ENCODE data around the gene PKNOX2.

The PKNOX2 gene

GRCh38 chr11:125236072-125236825, 71.7 kb downstream of the PKNOX2 start:
- H3K4me3 ChIP-seq (ENCODE audit: low read depth, low read length) = no peak overlapping the region
- H3K4me1 ChIP-seq (ENCODE audit: control insufficient read depth, insufficient read depth, low read length) = peaks cover 11% of the 10 kb centered on the region
- H3K27me3 ChIP-seq (ENCODE audit: control insufficient read depth, insufficient read depth, low read length) = no peaks in the 10 kb centered on the region
- no peak overlapping the region for H3K9ac ChIP-seq (ENCODE audit: low read depth, low read length)
- H3K27ac ChIP-seq (ENCODE audit: low read depth, low read length) = no peak overlapping the region
- no peaks in the 10 kb centered on the region for H3K36me3 ChIP-seq (ENCODE audit: control insufficient read depth, insufficient read depth, low read length)
- no peaks in the 10 kb centered on the region for H3K9me3 ChIP-seq (ENCODE audit: control insufficient read depth, insufficient read depth, low read length)

- Histone ChIP-seq H3K36me3 (ENCODE audit: control insufficient read depth, insufficient read depth, low read length) (no peaks in the 10 kb centered on the region), H3K4me3 (ENCODE audit: low read depth, low read length) (no peak overlapping the region), H3K27me3 (ENCODE audit: control insufficient read depth, insufficient read depth, low read length) (no peaks in the 10 kb centered on the region), H3K9me3 (ENCODE audit: control insufficient read depth, insufficient read depth, low read length) (no peaks in the 10 kb centered on the region), H3K27ac (ENCODE audit: low read depth, low read length) (peak overlapping the region; percentile 18), H3K9ac (ENCODE audit: low read depth, low read length) (no peak overlapping the region), H3K4me1 (ENCODE audit: control insufficient read depth, insufficient read depth, low read length) (peaks cover 11% of the 10 kb centered on the region)
These were observed 75.3 kb downstream of the PKNOX2 start for GRCh38 chr11:125239585-125240560.

DNA sequence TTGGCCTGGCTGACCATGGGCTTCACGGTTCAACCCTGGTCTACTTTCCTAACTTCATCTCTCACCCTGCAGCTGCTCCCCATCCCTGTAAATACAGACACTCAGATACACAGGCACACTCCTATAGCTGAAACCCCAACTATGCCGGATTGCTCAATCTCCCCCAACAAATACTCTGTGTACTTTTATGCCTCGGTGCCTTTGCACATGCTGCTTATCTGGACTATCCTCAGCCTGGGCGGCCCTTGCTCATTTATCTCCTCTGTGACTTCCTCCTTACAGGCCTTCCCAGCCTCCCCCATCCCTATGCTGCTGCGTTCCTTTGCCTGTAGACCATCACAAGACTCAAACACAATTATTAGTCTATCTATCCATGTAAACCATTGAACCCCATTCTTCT, 76.6 kb downstream of the PKNOX2 start:
- Histone ChIP-seq H3K9ac (ENCODE audit: low read depth, low read length) (no peak overlapping the region), H3K36me3 (ENCODE audit: control insufficient read depth, insufficient read depth, low read length) (no peaks in the 10 kb centered on the region)

GRCh38 chr11:125242141-125242775, 77.7 kb downstream of the PKNOX2 start:
- Histone ChIP-seq H3K9ac (ENCODE audit: low read depth, low read length) (no peak overlapping the region), H3K27ac (ENCODE audit: low read depth, low read length) (no peak overlapping the region), H3K9me3 (ENCODE audit: control insufficient read depth, insufficient read depth, low read length) (no peaks in the 10 kb centered on the region), H3K36me3 (ENCODE audit: control insufficient read depth, insufficient read depth, low read length) (no peaks in the 10 kb centered on the region), H3K27me3 (ENCODE audit: control insufficient read depth, insufficient read depth, low read length) (no peaks in the 10 kb centered on the region), H3K4me3 (ENCODE audit: low read depth, low read length) (no peak overlapping the region), H3K4me1 (ENCODE audit: control insufficient read depth, insufficient read depth, low read length) (peaks cover 11% of the 10 kb centered on the region)

More for the DNA sequence above, 76.6 kb downstream of the PKNOX2 start:
- Histone ChIP-seq H3K4me3 (ENCODE audit: low read depth, low read length) (no peak overlapping the region), H3K4me1 (ENCODE audit: control insufficient read depth, insufficient read depth, low read length) (peaks cover 11% of the 10 kb centered on the region), H3K27ac (ENCODE audit: low read depth, low read length) (no peak overlapping the region), H3K9me3 (ENCODE audit: control insufficient read depth, insufficient read depth, low read length) (no peaks in the 10 kb centered on the region), H3K27me3 (ENCODE audit: control insufficient read depth, insufficient read depth, low read length) (no peaks in the 10 kb centered on the region)

- Histone ChIP-seq H3K27ac (ENCODE audit: low read depth, low read length) (no peak overlapping the region), H3K27me3 (ENCODE audit: control insufficient read depth, insufficient read depth, low read length) (no peaks in the 10 kb centered on the region), H3K4me3 (ENCODE audit: low read depth, low read length) (no peak overlapping the region), H3K9me3 (ENCODE audit: control insufficient read depth, insufficient read depth, low read length) (no peaks in the 10 kb centered on the region), H3K36me3 (ENCODE audit: control insufficient read depth, insufficient read depth, low read length) (no peaks in the 10 kb centered on the region), H3K9ac (ENCODE audit: low read depth, low read length) (no peak overlapping the region), H3K4me1 (ENCODE audit: control insufficient read depth, insufficient read depth, low read length) (peaks cover 11% of the 10 kb centered on the region)
These were observed 79.6 kb downstream of the PKNOX2 start for GRCh38 chr11:125244166-125244565.

GRCh38 chr11:125245299-125245698, 80.7 kb downstream of the PKNOX2 start:
- Histone ChIP-seq H3K36me3 (ENCODE audit: control insufficient read depth, insufficient read depth, low read length) (no peaks in the 10 kb centered on the region), H3K9ac (ENCODE audit: low read depth, low read length) (no peak overlapping the region), H3K27ac (ENCODE audit: low read depth, low read length) (no peak overlapping the region), H3K4me1 (ENCODE audit: control insufficient read depth, insufficient read depth, low read length) (peaks cover 1% of the 10 kb centered on the region; the same call in 1 of the 2 replicates), H3K9me3 (ENCODE audit: control insufficient read depth, insufficient read depth, low read length) (no peaks in the 10 kb centered on the region), H3K4me3 (ENCODE audit: low read depth, low read length) (no peak overlapping the region), H3K27me3 (ENCODE audit: control insufficient read depth, insufficient read depth, low read length) (no peaks in the 10 kb centered on the region)

- Histone ChIP-seq H3K9ac (ENCODE audit: low read depth, low read length) (no peak overlapping the region), H3K9me3 (ENCODE audit: control insufficient read depth, insufficient read depth, low read length) (no peaks in the 10 kb centered on the region), H3K4me1 (ENCODE audit: control insufficient read depth, insufficient read depth, low read length) (no peaks in the 10 kb centered on the region), H3K4me3 (ENCODE audit: low read depth, low read length) (no peak overlapping the region), H3K36me3 (ENCODE audit: control insufficient read depth, insufficient read depth, low read length) (no peaks in the 10 kb centered on the region), H3K27me3 (ENCODE audit: control insufficient read depth, insufficient read depth, low read length) (no peaks in the 10 kb centered on the region), H3K27ac (ENCODE audit: low read depth, low read length) (no peak overlapping the region)
These were observed 82.9 kb downstream of the PKNOX2 start for GRCh38 chr11:125247431-125247830.

DNA sequence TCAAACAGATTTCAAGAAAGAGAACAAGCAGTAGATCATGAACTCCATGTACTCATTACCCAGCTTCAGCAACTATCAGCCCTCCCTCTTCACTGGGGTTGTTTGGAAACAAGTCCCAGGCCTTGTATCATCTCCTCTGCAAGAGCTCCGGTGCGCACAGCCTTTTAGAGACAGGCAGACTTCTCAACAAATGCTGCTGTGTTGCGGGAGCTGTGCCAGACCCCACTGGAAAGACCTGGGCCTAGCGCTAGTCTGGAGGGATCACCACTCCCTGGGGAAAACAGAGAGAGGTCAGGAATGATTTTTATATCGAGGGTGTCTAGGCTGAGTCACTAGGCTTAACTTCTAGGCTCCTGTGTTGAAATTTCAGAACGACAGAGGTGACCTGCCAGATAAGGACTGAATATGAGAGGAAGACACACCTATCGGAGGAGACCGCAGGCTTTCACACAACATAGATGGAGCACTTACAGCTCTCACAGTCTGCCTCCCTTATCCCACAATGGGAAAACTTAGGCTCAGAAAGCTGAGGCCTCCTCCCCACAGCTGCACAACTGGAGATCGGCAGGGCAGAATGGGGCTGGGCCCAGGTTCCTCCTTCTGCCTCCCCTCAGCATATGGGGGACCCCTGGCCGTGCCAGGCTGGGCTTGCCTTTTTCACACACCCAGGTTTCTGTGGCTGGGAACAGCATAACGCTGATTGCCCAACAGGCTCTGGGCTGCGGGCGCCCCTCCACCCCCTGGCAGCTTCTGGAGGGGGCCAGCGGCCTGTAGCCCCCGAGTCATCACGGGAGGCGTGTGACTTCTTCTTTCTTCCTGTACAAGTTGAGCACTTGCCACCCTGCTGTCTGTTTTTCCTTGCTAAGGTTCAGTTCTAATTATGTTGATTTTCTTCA, 86.0 kb downstream of the PKNOX2 start:
- Histone ChIP-seq H3K27me3 (ENCODE audit: control insufficient read depth, insufficient read depth, low read length) (no peaks in the 10 kb centered on the region), H3K9ac (ENCODE audit: low read depth, low read length) (no peak overlapping the region), H3K4me3 (ENCODE audit: low read depth, low read length) (no peak overlapping the region), H3K27ac (ENCODE audit: low read depth, low read length) (no peak overlapping the region), H3K9me3 (ENCODE audit: control insufficient read depth, insufficient read depth, low read length) (no peaks in the 10 kb centered on the region), H3K36me3 (ENCODE audit: control insufficient read depth, insufficient read depth, low read length) (no peaks in the 10 kb centered on the region), H3K4me1 (ENCODE audit: control insufficient read depth, insufficient read depth, low read length) (peaks cover 6% of the 10 kb centered on the region; the same call in 1 of the 2 replicates)

DNA sequence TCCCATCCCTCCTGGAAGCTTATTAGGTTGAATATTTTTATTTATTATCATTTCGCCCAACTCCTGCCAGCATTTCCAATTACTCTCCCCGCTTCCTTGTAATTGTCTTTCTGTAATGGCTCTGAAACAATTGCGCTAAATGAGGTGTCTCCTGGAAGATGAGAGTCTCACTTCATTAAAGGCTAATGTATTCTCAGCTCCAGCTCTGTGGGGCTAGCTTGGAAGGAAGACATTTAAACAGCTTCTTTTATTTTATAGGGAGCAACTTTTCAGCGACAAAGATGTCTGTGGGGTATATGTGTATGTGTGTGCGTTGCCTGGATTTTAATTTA, 86.6 kb downstream of the PKNOX2 start:
- no peak overlapping the region for H3K4me3 ChIP-seq (ENCODE audit: low read depth, low read length)
- no peaks in the 10 kb centered on the region for H3K27me3 ChIP-seq (ENCODE audit: control insufficient read depth, insufficient read depth, low read length)
- no peak overlapping the region for H3K9ac ChIP-seq (ENCODE audit: low read depth, low read length)
- H3K4me1 ChIP-seq (ENCODE audit: control insufficient read depth, insufficient read depth, low read length) = peaks cover 6% of the 10 kb centered on the region; the same call in 1 of the 2 replicates
- no peaks in the 10 kb centered on the region for H3K36me3 ChIP-seq (ENCODE audit: control insufficient read depth, insufficient read depth, low read length)
- no peak overlapping the region for H3K27ac ChIP-seq (ENCODE audit: low read depth, low read length)
- H3K9me3 ChIP-seq (ENCODE audit: control insufficient read depth, insufficient read depth, low read length) = no peaks in the 10 kb centered on the region

- Histone ChIP-seq H3K9ac (ENCODE audit: low read depth, low read length) (no peak overlapping the region), H3K27me3 (ENCODE audit: control insufficient read depth, insufficient read depth, low read length) (no peaks in the 10 kb centered on the region), H3K4me3 (ENCODE audit: low read depth, low read length) (no peak overlapping the region), H3K9me3 (ENCODE audit: control insufficient read depth, insufficient read depth, low read length) (no peaks in the 10 kb centered on the region), H3K27ac (ENCODE audit: low read depth, low read length) (no peak overlapping the region), H3K4me1 (ENCODE audit: control insufficient read depth, insufficient read depth, low read length) (peaks cover 6% of the 10 kb centered on the region; the same call in 1 of the 2 replicates), H3K36me3 (ENCODE audit: control insufficient read depth, insufficient read depth, low read length) (no peaks in the 10 kb centered on the region)
These were observed 87.4 kb downstream of the PKNOX2 start for GRCh38 chr11:125251956-125252355.

Data from HUES48 (cell line).